H4 (cell line): ENCODE results near the gene SLC26A4. TPM values are rescaled to one million over a fixed set of nuclear protein-coding genes. Genes with fewer than 3 reads are reported as not detected.

Experiments used
- DNase-seq: peaks from one replicate; pipeline ENCODE4 v3.0.0-alpha.2; 2015; ENCODE audit warnings: low spot score
- total RNA-seq: library from RNA; depleted of rRNA; stranded (reverse); fragments of >200 nt; shearing (Covaris generic); gene quantifications from 2 replicates; pipeline ENCODE4 v1.2.3, GENCODE V29; 2014; rRNA removed

Gene SLC26A4
- total RNA-seq, 1 experiment from 2014 or later, result 0.19 TPM

DNA sequence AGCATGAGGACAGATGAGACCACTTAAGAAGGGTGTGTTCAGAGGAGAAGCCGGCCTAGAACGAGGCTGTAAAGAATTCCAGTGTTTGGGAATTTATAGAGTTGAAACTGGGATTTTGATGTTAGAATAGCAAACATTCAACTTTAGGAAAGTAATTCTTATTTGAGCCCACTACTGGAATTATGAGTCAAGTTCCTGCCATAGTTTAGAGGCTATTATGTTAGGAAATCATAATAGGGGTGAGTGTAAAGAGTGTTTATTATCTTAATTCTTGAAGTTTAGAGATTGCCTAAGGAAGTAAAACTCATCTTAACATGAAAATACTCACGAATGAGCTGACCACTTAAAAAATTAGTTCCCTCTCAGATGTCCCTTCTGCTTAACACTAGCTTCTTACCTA, 85.4 kb downstream of the SLC26A4 start:
- DNase-seq, result no peak

DNA sequence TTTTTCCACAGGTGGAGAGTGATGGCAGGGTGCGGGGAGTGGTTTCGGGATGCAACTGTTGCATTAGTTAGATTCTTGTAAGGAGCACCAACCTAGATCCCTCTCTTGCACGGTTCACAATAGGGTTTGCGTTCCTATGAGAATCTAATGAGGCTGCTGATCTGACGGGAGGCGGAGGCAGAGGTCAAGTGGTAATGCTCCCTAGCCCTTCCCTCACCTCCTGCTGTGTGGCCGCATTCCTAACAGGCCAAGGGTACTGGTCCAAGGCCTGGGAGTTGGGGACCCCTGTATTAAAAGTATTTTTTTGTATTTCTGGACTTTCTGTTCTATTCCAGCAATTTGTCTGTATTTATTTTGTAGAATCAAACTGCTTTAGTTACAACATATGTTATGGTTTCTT, 90.5 kb downstream of the SLC26A4 start:
- DNase-seq, result no peak

DNA sequence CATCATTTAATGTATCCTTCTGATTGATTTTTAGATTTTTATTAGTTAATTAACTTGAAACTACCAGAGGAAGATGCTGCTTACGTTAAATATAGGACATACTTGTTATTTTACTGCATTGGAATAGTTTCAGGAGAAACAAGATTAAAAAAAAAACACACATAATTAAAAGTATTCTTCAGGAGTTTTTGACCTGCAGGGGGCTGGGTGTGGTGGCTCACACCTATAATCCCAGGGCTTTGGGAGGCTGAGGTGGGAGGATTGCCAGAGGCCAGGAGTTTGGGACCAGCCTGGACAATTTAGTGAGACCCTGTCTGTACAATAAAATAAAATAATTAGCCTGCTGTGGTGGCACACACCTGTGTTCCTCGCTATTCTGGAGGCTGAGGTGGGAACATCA, 94.0 kb downstream of the SLC26A4 start:
- no peak for DNase-seq

DNA sequence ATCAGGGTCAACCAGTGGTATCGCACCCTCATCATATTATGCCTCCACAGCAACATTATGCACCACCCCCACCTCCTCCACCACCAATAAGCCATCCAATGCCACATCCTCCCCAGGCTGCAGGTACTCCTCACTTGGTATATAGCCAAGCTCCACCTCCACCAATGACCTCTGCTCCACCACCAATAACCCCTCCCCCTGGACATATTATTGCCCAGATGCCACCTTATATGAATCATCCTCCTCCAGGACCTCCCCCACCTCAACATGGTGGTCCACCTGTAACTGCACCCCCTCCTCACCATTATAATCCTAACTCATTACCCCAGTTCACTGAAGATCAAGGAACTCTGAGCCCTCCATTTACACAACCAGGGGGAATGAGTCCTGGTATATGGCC, 98.0 kb downstream of the SLC26A4 start:
- no peak for DNase-seq

DNA sequence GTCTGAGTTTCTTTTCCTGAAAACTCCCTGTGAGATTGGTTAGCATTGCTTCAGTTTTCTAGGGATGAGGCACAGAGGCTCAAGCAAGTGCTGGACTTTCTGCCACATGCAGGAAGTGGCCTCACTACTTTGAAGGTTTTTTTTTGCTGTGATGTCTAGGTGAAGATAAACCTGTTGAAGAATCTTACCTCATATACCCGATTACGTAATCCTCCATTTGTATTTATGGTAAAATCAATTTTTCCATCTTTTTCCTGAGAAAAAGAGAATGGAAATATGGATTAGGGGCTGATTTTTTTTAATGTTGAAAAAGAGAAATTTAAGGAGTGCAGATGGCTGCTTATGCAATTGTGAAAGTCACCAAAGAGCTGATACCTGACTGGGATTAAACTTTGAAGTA, 106.8 kb downstream of the SLC26A4 start:
- no peak for DNase-seq

Other genes starting within 250 kb of the SLC26A4 start
- gene GPR22, start 190.8 kb upstream of the SLC26A4 start, total RNA-seq, result not detected in 2 replicates
- 33.0 and 41.7 TPM in 2 replicates for gene COG5, start 96.9 kb upstream of the SLC26A4 start, total RNA-seq
- gene DUS4L, start 96.9 kb upstream of the SLC26A4 start, total RNA-seq, result 13.3 and 14.8 TPM in 2 replicates
- gene BCAP29, start 80.6 kb upstream of the SLC26A4 start, total RNA-seq, result 122 and 171 TPM in 2 replicates
- gene CBLL1, start 83.3 kb downstream of the SLC26A4 start, total RNA-seq, result 38.5 and 38.9 TPM in 2 replicates
- not detected in 2 replicates for gene SLC26A3, start 142.4 kb downstream of the SLC26A4 start, total RNA-seq
- gene DLD, start 230.4 kb downstream of the SLC26A4 start, total RNA-seq, result 127 and 130 TPM in 2 replicates